Activated CD8-positive, alpha-beta memory T cell treated with anti-CD3 and anti-CD28 coated beads, Interleukin-2, amount 10 ng/mL, durations not matched to agents 7 days and 5 days (primary cell): ENCODE data around the gene ACTRT2. TPM values are rescaled to one million over a fixed set of nuclear protein-coding genes. Genes with fewer than 3 reads are reported as not detected.
A peak's percentile ranks its signal among the peaks of the same experiment; 100 is the strongest.

Experiments
- ATAC-seq: fragments of 150-1000 bp; cut with Tn5 transposase; one replicate; pipeline ENCODE4 v1.10.0; 2021; ENCODE audit warnings: moderate library complexity
- CTCF ChIA-PET: fragments of 350-600 bp; sonication (Branson Sonifier 250); formaldehyde crosslinking; loops from one replicate; lab custom pipeline; 2021; ENCODE audit warnings: antibody characterized with exemption; lab: Charles Lee
- DNase-seq: peaks from one replicate; pipeline ENCODE4 v3.0.0-alpha.2; 2020
- H3K27ac Mint-ChIP-seq: one replicate; pipeline ENCODE4 v1.8.0; 2021; ENCODE audit warnings: mild to moderate bottlenecking, mixed read lengths
- H3K27me3 Mint-ChIP-seq: one replicate; pipeline ENCODE4 v1.8.0; 2021; ENCODE audit warnings: mixed read lengths
- H3K36me3 Mint-ChIP-seq: one replicate; pipeline ENCODE4 v1.8.0; 2021; ENCODE audit warnings: mild to moderate bottlenecking, mixed read lengths
- H3K4me1 Mint-ChIP-seq: one replicate; pipeline ENCODE4 v1.8.0; 2021; ENCODE audit warnings: mixed read lengths
- H3K4me3 Mint-ChIP-seq: one replicate; pipeline ENCODE4 v1.8.0; 2021; ENCODE audit warnings: mild to moderate bottlenecking, moderate library complexity, mixed read lengths
- H3K9me3 Mint-ChIP-seq: one replicate; pipeline ENCODE4 v1.8.0; 2022; ENCODE audit warnings: low read depth, mixed read lengths
- total RNA-seq, 2 experiments: library from RNA; stranded (reverse); gene quantifications; one replicate each; pipeline ENCODE4 v1.2.3, GENCODE V29; 2021

ACTRT2 gene
- not detected for total RNA-seq

DNA sequence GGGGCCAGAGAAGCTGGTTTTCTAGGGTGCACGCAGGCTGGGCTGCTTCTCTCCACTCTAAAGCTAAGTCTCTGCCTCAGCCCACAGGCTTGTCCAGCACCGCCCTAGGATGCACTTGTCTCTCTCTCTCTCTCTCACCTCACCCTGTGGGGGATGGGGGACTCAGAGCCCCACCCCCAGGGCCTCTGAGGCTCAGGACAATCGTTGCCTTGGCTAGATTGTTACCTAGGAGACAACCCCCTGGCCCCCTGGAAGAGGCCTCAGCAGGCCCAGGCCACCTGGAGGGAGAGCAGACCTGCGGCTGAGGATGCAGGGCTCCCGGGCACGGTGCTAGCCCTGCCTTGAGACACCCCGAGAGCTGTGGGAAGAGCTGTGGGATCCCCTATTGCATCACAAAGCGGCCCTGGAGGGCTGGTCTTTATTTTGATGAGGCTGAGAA lies at the start of gene ACTRT2:
Gene ACTRT2 (plus strand): TSS at position 235 of the 439 bp plus-strand sequence. CDS start 220 bp downstream, outside the sequence.
- Mint-ChIP-seq H3K36me3 (no peaks in the 10 kb centered on the region), H3K4me1 (no peaks in the 10 kb centered on the region), H3K4me3 (no peak within 1 kb of the TSS), H3K27ac (no peak within 1 kb of the TSS), H3K27me3 (no peaks in the 10 kb centered on the region), H3K9me3 (no peaks in the 10 kb centered on the region)
- CTCF ChIA-PET: interaction anchor here (0.8 to 1.7 kb wide), 2 partner anchors 99 to 431 kb away, joined by 3 to 4 read pairs; no protein-coding TSS in a partner anchor
- no peak for ATAC-seq
- no peak for DNase-seq

DNA sequence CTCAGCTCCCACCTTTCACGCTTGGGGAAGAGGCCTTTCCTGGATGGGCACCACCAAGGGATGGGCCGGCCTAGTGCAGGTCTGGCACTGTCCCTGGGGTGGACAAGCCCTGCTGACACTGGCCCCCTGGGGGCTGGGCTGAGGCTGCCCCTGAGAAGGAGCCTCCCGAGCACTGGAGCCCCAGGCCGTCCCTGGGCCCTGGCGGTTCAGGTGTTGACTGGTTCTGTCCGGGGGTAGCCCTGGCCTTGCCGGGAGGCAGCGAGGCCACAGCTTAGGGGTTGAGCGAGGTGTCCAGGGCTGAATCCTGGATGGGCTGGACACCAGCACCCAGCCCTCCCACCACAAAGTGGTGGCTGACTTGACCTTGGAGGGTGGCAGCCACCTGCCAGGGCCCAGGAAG lies 49.7 kb upstream of the ACTRT2 start:
- no peak overlapping the region for H3K4me3 Mint-ChIP-seq
- H3K27ac Mint-ChIP-seq: no peak overlapping the region
- no peaks in the 10 kb centered on the region for H3K9me3 Mint-ChIP-seq
- no peaks in the 10 kb centered on the region for H3K27me3 Mint-ChIP-seq
- no peaks in the 10 kb centered on the region for H3K36me3 Mint-ChIP-seq
- H3K4me1 Mint-ChIP-seq: peaks cover 10% of the 10 kb centered on the region
- CTCF ChIA-PET: no interaction called here
- DNase-seq (no peak), ATAC-seq (no peak)

DNA sequence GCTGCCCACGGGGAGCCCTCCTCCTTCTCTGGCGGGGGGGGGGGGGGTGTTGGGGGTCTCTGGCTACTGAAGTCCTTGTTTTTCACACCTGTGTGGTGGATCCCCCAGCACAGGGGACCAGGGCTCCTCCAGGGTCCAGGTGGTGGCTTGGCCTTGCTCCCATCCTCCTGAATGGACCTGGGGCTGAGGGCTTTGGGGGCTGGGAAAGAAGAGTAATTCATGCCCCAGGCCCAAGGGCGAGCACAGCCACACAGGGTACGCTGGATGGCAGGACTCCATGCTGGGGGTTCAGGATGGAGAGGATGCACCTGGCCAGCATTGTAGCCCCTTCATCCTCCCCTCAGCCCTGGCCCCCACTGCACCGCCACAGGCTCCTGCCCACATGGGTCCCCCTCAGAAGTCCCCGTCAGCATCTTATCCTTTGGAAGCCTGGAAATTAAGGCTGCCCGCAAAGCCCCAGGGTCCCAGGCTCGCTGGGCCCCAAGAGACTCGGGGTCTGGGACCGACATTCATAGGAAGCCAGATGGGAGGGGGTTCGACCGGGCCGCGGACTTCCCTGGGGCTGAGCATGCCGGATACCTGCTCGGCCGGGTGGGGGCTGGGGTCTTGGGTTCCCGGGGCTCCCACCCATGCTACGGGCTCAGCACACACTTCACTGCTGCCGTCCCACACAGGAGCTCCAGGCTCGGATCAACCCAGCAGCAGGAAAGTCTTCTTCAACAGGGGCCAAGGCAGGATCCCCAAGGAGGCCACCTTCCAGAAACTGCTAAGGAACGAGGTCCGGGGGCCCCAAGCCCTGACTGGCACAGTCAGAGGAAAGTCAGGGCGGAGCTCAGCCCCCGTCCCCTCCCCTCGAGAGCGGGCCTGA lies 49.0 kb upstream of the ACTRT2 start:
- DNase-seq (peak; percentile 28), ATAC-seq (no peak)
- Mint-ChIP-seq H3K27ac (no peak overlapping the region), H3K4me1 (peaks cover 10% of the 10 kb centered on the region), H3K36me3 (no peaks in the 10 kb centered on the region), H3K4me3 (no peak overlapping the region), H3K27me3 (no peaks in the 10 kb centered on the region), H3K9me3 (no peaks in the 10 kb centered on the region)
- CTCF ChIA-PET: no interaction called here

DNA sequence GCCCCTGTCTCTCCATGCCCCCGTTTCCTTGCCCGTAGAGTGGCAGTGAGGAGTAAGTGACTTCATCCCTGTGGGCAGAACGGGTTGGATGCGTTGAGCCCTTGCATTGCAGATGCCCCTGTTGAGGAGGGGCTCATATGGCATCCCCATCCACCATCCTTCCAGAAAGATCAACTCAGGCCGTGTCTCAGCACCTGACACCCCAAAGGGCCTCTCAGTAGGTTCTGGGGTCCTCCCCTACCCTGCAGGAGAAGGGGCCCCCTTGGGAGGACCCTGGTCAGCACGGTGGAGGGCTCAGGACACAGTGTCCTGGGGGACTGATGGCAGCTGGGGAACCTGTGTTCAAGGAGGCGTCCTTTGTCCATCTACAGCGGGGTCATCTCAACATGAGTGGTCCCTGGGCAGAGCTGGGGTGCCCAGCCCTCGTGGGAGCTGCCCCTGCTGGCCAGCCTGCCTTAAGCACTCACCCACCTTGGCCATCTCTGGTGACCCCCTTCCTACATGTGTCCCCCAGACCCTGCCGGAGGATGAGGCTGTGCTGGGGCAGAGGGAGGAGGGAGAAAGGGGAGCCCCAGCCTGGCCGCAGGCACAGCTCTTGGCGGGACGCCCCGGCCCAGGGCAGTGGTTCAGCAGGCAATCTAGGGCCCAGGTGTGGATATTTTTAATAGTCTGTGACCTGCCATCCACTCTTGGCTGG lies 48.2 kb upstream of the ACTRT2 start:
- Mint-ChIP-seq H3K36me3 (no peaks in the 10 kb centered on the region), H3K9me3 (no peaks in the 10 kb centered on the region), H3K27me3 (no peaks in the 10 kb centered on the region), H3K27ac (no peak overlapping the region), H3K4me1 (peaks cover 10% of the 10 kb centered on the region), H3K4me3 (no peak overlapping the region)
- CTCF ChIA-PET: no interaction called here
- ATAC-seq (no peak), DNase-seq (peak; percentile 34)

DNA sequence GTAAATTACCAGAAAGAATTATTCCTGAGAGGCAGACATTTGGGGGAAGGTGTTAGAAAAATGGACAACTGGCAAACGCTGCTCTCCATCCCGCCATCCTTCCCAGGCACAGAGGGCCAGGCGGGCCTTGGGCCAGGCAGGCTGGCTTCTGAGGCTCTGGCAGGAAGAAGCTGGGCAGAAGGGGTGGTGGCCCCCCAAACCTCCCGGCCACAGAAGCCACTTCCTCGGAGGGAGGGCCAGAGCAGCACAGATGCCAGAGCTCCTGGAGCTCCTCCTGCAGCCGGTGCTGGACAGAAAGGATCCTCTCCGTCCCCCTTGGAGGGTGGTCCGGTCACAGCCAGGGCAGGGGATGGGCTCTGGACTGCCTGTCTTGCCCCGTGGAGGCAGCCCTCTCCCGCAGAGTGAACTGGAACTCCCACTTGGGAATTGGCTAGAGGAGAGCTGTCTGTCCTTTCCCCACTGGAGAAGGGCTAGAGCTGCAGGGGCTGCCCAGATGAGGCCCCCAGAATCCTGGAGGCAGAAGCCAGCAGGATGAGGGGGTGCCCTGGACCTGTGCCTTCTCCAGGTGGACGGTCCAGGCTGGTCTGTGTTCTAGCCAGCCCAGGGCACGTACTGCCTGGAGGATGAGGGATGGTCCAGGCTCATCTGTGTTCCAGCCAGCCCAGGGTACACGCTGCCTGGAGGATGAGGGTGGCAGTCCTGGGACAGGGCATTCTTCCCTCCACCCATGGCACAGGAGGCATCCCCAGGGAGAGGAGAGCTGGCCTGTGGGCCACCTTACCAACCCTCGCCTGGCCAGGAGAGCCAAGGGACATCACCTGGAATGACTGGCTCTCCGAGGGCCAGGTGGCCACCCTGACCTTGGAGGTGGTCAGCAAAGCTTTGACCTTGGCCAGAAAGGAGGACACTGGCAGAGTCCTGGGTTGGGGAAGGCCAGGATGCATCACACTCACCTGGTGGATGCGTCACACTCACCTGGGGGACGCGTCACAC lies 47.4 kb upstream of the ACTRT2 start:
- Mint-ChIP-seq H3K4me1 (peaks cover 10% of the 10 kb centered on the region), H3K27ac (no peak overlapping the region), H3K36me3 (no peaks in the 10 kb centered on the region), H3K9me3 (no peaks in the 10 kb centered on the region), H3K27me3 (no peaks in the 10 kb centered on the region), H3K4me3 (no peak overlapping the region)
- DNase-seq: peak; percentile 50
- CTCF ChIA-PET: no interaction called here
- ATAC-seq: peak; percentile 27

DNA sequence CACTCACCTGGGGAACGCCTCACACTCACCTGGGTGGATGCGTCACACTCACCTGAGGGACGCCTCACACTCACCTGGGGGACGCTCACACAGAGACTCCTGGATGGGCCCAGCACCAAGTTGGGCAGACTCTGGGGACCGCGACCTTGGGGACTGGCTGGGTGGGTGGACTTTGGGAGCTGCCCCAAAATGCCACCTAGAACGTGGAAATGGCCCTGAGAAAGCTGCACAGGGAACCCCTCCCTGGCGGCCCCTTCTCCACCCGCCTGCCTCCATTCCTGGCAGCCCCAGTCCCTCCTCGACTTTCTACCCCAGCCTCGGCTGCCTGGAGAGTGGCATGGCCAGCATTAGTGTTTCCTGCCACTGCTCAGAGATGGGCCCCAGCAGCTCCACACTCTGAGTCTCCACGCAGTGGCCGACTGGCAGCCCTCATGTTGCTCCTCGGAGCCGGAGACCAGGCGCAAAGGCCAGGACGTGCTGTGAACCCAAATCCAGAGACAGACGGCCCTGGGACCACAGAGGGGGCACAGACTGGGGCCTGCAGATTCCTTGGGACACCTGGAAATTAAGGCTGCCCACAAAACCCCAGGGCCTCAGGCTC lies 46.5 kb upstream of the ACTRT2 start:
- Mint-ChIP-seq H3K4me3 (no peak overlapping the region), H3K9me3 (no peaks in the 10 kb centered on the region), H3K36me3 (no peaks in the 10 kb centered on the region), H3K4me1 (peaks cover 10% of the 10 kb centered on the region), H3K27me3 (no peaks in the 10 kb centered on the region), H3K27ac (no peak overlapping the region)
- CTCF ChIA-PET: no interaction called here
- DNase-seq (peak; percentile 23), ATAC-seq (no peak)

DNA sequence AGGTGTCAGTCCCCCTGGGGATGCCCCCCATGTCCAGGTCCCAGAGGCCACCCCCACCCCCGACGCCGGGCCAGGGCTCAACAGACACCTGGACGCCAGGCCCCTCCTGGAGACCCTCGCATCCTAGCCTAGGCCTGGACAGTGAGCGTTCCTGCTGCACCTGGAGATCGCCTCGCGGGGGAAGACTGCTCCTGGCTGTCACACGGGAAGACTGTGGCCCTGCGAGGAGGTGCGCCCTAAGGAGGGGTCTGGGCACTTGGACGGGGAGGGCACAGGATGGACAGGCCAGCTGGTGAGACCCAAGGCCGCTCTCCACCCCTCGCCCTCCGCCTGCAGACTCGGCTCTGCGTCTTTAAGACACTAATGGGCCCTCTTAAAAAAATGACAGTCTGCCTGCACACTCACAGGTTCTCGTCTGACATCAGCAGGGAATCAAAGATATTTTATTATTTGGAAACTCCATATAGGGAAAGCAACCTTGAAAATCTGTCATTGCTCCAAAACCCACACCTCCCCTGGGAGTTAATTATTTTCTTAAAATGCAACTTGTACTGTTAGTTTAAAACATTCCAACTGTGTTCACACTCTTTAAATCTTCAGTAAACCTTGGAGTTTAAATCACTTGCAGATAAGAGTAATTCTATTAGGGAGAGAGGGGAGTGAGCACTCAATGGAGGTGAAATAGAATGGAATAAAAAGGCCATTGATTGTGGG lies 45.6 kb upstream of the ACTRT2 start:
- no peaks in the 10 kb centered on the region for H3K27me3 Mint-ChIP-seq
- H3K4me3 Mint-ChIP-seq: no peak overlapping the region
- CTCF ChIA-PET: no interaction called here
- DNase-seq (no peak), ATAC-seq (no peak)
- no peaks in the 10 kb centered on the region for H3K9me3 Mint-ChIP-seq
- no peak overlapping the region for H3K27ac Mint-ChIP-seq
- no peaks in the 10 kb centered on the region for H3K36me3 Mint-ChIP-seq
- peaks cover 10% of the 10 kb centered on the region for H3K4me1 Mint-ChIP-seq

DNA sequence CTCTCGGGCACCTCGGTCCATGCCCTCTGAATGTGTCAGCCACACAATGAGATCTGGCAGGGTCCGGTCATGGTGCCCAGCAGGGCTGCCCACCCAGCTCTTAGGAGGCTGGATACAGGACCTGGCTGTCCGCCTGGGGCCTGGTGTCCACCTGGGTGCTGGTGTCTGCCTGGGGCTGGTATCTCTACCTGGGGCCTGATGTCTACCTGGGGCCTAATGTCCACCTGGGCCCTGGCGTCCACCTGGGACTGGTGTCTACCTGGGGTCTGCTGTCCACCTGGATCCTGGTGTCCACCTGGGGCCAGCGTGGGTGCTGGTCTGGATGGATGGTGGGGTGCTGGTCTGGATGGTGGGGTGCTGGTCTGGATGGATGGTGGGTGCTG lies 45.1 kb upstream of the ACTRT2 start:
- H3K27ac Mint-ChIP-seq: no peak overlapping the region
- no peak overlapping the region for H3K4me3 Mint-ChIP-seq
- H3K9me3 Mint-ChIP-seq: no peaks in the 10 kb centered on the region
- no peaks in the 10 kb centered on the region for H3K36me3 Mint-ChIP-seq
- CTCF ChIA-PET: no interaction called here
- H3K27me3 Mint-ChIP-seq: no peaks in the 10 kb centered on the region
- peaks cover 10% of the 10 kb centered on the region for H3K4me1 Mint-ChIP-seq
- DNase-seq: no peak
- ATAC-seq: no peak

DNA sequence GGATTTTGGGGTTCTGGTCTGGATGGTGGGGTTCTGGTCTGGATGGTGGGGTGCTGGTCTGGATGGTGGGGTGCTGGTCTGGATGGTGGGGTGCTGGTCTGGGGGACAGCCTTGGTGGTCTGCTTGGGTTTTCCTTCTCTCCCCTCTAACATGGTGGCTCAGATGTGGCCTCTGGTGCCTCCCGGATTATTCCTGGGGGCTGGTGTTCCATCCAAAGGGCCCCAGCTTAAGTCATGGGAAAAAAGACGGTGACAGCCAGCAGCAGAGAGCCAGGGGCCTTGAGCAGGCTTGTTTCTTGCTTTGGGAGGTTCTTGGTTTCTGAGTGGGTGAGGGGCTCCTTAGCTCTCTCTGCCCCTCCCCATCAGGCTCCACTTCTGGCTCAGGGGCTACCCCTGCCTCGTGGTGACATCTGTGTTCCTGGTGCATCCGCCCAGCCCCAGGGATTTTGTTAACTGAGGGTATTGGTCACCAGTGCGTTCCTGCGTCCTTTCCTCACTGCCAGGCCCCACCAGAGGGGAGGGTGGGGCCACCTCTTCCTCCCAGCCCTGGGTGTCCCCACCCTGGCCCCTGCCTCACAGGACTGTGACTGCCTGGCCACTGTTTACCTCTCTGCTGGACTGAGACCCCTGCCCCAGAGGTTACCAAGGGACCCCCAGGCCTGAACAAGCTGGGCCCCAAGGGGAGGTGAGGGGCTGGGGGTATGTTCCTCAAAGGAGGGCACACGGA lies 43.2 kb upstream of the ACTRT2 start:
- ATAC-seq: no peak
- CTCF ChIA-PET: no interaction called here
- H3K27me3 Mint-ChIP-seq: no peaks in the 10 kb centered on the region
- DNase-seq: no peak
- peaks cover 8% of the 10 kb centered on the region for H3K4me1 Mint-ChIP-seq
- no peak overlapping the region for H3K27ac Mint-ChIP-seq
- no peak overlapping the region for H3K4me3 Mint-ChIP-seq
- no peaks in the 10 kb centered on the region for H3K36me3 Mint-ChIP-seq
- no peaks in the 10 kb centered on the region for H3K9me3 Mint-ChIP-seq

DNA sequence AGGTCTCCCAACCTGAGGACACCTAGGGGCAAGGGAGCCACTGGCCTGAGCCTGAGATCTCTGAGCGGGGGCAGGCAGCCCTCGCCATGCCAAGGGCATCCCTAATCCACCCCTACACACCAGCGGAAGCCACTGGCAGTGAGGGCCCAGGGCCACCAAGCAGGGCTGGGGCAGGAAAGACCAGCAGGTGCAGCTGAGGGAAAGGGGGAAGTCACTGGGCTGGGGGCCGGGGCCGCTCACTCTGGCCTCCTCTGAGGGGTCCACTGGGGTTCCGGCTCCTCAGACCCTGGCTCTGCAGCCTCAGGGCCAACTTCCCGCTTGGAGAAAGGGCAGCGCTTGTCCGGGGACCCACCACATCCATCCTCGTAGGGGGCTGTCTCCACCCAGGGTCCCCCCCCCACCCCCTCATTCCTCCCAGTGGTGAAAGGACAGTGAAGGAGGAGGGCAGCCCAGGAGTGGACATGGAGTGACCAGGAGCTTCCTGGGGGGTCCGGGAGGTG lies 42.5 kb upstream of the ACTRT2 start:
- peaks cover 1% of the 10 kb centered on the region for H3K4me1 Mint-ChIP-seq
- CTCF ChIA-PET: no interaction called here
- H3K4me3 Mint-ChIP-seq: no peak overlapping the region
- DNase-seq (no peak), ATAC-seq (no peak)
- no peak overlapping the region for H3K27ac Mint-ChIP-seq
- no peaks in the 10 kb centered on the region for H3K36me3 Mint-ChIP-seq
- H3K27me3 Mint-ChIP-seq: no peaks in the 10 kb centered on the region
- H3K9me3 Mint-ChIP-seq: no peaks in the 10 kb centered on the region

DNA sequence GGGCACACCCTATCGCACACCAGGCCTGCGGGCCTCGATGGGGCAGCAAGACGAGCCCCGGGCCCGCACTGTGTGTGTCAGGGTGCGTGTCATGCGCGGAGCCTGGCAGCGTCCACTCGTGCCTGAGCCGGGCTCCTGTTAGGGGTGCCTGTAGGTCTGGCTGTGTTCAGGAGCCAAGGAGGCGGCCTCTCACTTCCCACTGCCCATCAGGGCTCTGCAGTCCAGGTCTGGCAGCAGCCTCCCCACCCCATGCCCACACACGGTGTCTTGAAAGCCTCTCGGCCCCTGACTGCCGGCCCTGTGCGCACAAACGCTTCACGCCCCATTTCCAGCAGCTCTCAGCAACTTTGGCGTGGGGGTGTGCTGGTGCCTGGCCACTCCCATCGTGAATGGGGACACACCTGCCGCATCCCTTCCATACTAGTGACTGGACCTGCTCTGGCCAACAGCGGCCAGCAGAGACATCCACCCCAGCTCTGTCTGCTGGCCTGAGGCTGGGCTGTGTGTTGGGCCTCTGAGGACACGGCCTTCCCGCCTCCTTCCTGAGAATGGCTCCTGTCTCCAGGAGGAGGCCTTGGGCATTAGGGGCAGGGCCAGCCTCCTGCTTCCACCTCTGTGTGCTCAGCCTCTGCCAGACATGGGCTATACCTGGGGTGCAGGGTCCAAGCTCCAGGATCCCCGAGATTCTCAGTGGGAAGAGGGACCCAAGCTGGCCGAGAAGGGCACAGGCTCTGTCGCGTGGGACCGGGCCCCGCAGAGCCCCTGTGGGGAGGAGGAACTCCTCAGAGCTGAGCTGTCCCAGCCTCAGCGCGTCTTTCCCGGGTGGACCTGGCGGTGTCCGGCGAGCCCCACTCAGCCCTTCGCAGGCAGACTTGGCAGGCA lies 41.8 kb upstream of the ACTRT2 start:
- Mint-ChIP-seq H3K4me3 (no peak overlapping the region), H3K27ac (no peak overlapping the region), H3K4me1 (no peaks in the 10 kb centered on the region), H3K9me3 (no peaks in the 10 kb centered on the region), H3K27me3 (no peaks in the 10 kb centered on the region), H3K36me3 (no peaks in the 10 kb centered on the region)
- CTCF ChIA-PET: no interaction called here
- ATAC-seq (no peak), DNase-seq (peak; percentile 32)
